GM19452 (cell line): ENCODE data around the gene NRXN2.

ENCODE experiments used
- ATAC-seq: cut with Tn5 transposase; IDR thresholded peaks from one replicate; pipeline ENCODE4 v1.9.1; 2021; ENCODE audit not compliant: unreplicated experiment

Gene NRXN2

DNA sequence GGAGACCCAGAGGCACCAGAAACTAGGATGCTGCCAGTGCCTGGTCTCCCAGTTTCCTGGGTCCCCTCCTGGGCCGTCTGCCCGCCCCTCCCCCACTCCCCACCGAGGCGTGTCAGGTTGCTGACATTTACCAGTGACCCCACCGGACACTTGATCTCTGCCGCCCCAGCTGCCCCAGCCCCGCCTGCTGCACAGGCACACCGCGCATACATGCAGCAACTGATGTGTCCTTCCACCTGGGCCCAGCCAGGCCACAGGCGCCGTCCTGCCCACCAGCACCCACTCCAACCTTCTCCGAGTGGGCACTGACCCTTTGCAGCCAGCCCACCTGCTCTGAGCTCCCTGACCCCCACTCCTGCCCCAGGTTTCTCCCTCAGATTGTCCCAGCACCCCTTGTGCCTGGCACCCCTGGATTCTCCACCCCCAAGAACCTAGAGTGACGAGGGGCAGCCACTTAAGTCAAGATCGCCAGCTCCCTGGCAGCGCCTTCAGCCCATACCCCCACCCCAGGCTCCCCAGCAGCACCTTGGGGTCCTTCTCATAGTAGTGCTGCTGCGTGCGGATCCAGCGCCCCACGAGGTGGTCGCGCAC is 36.2 kb upstream of the NRXN2 start:
- ATAC-seq = no peak

DNA sequence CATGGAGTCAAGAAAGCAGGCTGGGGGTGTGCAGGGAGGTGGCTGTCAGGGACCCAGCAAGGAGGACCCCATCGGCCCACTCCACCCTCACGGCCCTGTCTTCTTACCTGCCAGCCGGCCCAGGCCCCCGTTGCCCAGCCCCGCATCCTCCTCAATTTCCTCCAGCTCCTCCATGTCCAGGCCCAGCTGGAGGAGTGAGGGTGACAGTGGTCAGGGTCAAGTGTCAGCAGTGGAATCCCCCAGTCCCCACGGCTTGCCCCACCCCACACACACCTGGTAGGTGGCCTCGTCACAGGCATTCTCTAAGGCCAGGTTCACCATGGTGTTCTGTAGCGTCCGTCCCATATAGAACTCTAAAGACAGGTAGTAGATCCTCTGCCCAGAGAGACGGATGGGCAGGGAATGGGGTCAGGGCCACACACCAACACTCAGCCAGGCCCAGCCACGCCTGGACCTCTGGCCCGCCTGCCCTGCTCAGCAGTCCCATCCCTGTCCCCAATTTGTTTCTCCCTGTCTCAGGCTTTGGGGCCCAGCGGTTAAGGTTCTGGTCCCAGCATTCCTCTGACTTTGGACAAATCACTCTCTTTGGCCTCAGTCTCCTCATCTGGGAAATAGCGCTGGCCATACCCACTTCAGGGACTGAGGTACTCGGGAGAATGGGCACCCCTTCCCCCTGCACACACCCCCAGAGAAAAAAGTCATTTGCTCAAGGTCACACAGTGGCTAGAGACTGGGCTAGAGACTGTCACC is 35.5 kb upstream of the NRXN2 start:
- ATAC-seq = no peak

DNA sequence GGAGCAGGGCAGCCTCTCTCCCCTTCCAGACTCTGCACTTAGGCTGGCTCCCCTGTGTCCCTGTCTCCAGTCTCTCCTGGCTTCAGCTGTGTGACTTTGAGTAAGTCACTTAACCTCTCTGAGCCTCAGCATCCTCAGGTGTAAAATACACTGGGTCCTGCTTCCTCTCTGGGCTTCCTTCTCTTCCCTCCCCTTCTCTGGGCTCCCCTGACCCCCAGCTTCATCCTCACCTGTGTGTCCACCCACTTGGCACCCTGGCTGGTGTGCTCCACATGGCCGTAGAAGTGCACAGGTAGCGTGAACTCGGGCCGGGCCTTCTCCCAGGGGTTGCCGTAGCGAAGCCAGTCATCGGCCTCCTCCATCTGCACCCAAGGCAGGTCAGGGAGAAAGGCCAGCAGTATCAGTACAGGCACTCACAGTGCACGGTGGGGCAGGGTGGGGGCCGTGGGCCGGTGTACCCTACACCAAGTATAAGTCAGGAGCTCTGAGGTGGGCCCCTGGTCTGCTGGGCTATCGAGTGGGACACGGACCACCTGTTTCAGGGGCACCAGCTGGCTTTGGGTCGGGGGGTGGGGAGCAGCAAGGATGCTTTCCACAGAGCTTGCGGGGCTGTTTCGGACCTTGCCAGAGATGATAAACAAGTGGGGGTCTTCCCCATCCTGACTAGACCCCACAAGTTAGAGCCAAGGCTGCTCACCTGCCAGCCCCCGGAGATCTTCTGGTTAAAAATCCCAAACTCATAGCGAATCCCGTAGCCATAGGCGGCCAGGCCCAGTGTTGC is 34.7 kb upstream of the NRXN2 start:
- ATAC-seq = no peak

DNA sequence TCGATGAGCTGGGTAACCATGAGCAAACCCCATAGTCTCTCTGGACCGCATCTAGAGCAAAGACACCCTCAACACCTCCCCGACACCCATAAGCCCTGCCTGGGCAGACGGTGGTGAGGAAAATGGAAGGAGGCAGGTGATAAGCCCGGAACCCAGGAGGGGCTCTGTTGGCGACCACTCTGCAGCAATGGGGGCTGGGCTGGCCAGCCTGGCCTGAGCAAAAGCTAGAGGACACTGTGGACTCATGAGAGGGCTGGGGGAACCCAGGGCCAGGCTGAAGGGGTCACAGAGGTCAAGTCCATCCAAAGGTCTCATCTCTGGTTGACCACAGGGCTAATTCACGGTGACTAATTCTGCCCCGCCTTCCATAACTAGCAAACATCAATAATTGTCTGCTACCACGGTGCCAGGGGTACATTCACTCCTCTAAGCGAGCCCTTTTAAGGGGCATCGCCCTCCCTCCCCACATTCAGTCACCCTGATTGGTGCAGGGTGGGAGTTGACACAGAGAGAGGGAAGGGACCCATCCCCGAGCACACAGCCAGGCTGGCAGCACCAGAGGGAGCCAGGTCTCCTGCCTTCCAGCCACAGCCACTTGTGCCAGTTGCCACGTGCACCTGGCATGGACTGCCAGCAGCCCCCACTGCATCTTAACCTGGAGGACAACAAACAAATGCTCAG is 32.8 kb upstream of the NRXN2 start:
- no peak for ATAC-seq

- ATAC-seq = no peak
These were observed 32.1 kb upstream of the NRXN2 start for GRCh38 chr11:64754919-64755662.

DNA sequence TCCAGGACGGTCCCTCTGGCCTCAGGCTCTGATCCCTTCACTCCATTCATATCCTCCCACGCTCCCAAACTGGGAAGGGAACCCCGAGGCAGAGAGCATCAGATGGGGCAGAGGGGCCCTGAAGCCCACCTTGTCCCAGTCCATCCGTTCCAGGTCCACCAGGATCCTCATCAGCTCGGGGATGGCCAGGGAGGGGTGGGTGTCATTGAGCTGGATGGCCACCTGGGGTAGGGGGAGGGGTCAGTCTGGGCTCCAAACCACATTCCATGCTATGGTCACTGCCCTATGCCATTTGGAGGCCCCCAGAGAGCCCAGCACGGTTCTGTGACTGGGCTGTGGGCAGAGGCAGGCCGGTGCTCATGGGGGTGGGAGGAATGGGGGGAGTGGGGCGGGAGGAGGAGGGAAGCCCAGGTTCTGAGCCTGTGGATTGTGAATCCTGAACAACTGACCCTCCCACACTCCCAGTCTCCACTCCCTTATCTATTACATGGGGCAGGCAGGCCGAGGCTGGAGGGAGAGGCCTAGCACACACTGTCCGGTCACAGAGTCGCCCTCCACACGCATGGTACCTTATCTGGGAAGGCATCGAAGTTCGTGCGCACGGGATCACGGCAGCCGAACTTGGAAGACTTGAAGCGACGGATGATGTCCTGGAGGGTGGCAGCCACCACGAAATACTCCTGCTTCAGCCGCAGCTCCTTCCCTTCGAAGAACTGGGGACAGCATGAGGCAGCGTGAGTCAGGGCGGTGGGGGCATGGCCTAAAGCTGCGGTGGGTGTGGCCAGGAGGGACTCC is 31.3 kb upstream of the NRXN2 start:
- no peak for ATAC-seq

DNA sequence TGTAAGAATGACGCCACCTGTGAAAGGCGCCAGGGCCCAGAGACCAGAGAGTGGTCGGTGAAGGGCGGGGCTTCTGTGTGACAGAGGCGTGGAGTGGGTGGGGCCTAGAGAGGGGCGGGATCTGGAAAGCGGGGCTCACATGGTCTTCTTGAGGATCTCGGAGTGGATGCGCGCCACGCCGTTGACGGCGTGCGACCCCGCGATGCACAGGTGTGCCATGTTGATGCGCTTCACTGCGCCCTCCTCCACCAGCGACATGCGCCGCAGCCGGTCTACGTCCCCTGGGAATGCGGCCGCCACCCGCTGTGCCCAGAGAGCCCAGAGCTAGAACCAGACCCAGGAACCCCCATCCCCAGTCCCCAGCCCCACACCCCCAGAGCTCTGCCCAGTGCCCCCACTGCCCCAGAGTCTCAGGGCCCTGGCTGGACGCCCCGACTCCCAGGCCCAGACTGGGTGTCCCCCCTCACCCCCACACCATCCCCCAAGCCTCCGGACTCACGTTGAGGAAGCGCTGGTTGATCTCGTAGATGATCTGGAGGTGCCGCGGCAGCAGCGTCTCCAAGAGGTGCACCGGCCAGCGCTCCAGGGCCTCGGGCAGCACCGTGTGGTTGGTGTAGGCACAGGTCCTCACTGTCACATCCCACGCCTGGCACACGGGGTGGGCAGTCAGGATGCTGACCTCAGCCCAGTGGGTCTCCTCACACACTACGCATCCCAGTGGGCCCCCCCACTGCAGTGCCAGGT is 30.6 kb upstream of the NRXN2 start:
- ATAC-seq = no peak

DNA sequence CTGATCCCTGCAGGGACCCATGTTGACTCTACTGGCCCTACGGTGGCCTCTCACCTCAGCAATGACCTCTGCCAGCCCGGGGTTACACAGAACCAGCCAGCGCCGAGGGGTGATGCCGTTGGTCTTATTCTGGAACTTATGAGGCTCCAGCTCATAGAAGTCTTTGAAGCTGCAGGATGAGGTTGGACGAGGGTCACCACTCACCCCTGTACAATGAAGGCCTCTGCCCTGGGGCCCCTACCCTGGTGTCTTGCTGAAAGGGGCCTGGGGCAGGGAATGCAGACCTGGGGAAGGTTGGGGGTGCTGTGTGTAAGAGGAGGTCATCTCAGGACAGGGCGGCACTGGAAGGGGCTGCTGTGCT is 30.0 kb upstream of the NRXN2 start:
- no peak for ATAC-seq

DNA sequence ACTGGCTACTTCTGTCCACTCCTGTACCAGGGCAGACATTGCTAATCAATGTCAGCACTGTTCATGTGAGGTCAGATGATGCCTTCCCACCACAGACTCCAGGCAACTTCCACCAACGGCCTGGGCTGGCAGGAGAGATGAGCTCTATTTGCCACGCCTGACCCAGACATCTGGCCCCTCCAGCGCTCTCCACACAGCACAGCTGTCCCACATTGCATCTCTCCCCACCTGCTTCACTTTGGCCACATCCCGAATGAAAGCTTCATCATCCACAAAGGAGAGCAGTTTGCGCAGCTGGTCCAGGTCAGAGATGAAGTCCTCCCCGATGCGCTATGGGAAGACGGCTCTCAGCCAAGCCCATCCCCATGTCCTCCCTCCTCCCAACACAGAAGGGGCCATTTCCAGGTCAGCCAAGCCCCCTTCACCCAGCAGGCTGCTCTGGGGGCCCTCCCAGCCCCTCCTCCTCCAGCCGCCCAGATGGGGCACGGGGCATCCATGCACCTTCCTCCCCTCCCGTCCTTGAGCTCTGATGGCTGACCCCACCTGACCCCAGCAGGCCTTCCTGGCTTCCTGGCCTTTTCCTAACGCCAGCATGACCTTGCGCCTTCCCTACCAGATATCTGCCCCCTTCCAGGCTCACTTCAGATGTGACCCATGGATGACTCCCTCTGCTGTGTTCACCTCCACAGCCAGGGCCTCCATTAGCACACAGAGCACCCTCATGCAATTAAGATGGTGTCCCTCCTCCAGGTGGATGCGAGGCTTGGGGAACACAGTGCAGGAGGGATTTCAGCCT is 29.4 kb upstream of the NRXN2 start:
- ATAC-seq = no peak

DNA sequence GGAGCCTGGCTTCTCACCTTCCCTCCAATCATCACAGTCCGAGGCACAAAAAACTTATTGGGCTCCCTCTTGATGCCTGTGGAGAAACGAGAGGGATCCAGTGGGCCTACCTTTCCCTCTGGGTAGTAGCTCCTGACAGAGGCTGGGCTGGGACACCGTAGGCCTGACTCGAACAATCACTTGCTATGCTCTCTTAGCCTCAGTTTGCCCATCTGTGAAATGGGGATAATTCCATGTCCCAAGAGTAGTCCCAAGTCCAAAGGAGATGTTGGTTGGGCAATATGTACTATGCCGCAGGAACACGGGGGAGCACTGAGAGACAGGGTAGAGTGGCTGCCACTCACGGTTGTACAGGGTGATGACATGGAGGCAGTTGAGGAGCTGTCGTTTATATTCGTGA is 28.6 kb upstream of the NRXN2 start:
- ATAC-seq = no peak

- no peak for ATAC-seq
These were observed 28.1 kb upstream of the NRXN2 start for GRCh38 chr11:64751136-64751535.

GRCh38 chr11:64750361-64751054 is 27.5 kb upstream of the NRXN2 start:
- no peak for ATAC-seq

GRCh38 chr11:64747961-64748665 is 25.1 kb upstream of the NRXN2 start:
- ATAC-seq = no peak

GRCh38 chr11:64746486-64746885 is 23.5 kb upstream of the NRXN2 start:
- no peak for ATAC-seq

GRCh38 chr11:64745521-64746328 is 22.7 kb upstream of the NRXN2 start:
- peak; percentile 34 for ATAC-seq

- ATAC-seq = no peak
These were observed 22.2 kb upstream of the NRXN2 start for GRCh38 chr11:64745189-64745520.
